Thyroid gland (tissue), 4 donors: ENCODE results near the gene AFF2.

Source experiments
- CTCF ChIP-seq, 6 experiments: fragments of 200-600 bp in 3 of 6; fragments of 450-650 bp in 3 of 6; sonication (generic) in 3 of 6; IDR thresholded peaks; one replicate each; pipeline ENCODE4 v1.5.1; 2016 to 2019; ENCODE audit warnings: antibody characterized with exemption in 6 of 6, mild to moderate bottlenecking in 2 of 6, inconsistent platforms in 1 of 6, moderate library complexity in 1 of 6
- POLR2A ChIP-seq, 2 donors: fragments of 450-650 bp; IDR thresholded peaks; one replicate each; pipeline ENCODE4 v1.6.1; 2017; ENCODE audit warnings: antibody characterized with exemption in 2 of 2, mild to moderate bottlenecking in 2 of 2, moderate library complexity in 1 of 2

GRCh38 chrX:148495176-148495575 lies 5.2 kb upstream of the AFF2 start:
- no peak for TF ChIP-seq CTCF (IDR thresholded peaks at IDR 0.05)
- TF ChIP-seq POLR2A (IDR thresholded peaks at IDR 0.05), result no peak
